ENCODE data around the gene PACS2. TPM values are rescaled to one million over a fixed set of nuclear protein-coding genes. Genes with fewer than 3 reads are reported as not detected.

Gene PACS2
- total and polyA plus RNA-seq, 2 of the 8 experiments (the other 6 are each of a cell fraction or from before 2014, with no cell fraction given) = 38.0 to 62.8 TPM

DNA sequence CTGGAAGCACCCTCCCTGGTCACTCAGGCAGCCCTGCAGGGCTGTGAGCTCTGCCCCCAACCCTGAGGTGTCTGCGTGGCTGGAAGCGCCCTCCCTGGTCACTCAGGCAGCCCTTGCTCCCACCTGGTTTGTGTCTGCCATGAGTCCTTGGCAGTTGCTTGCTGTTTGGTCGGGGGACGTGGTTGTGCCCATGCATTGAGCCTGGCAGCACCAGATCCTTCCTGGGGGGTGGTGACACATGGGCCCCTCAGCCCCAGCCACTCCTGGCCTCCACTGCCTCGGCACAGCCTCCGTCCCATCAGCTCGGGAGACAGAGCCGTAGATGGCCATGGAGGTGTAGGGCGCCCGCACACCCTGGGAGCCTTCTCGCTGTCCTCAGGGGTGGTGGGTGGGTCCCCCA is 124.6 kb downstream of the PACS2 start:
- H3K56ac ChIP-seq (replicated peaks; ENCODE audit: insufficient read length, low read depth, low read length) = no peak overlapping the region
- no peak overlapping the region for H2BK20ac ChIP-seq (ENCODE audit: low read length)
- no peaks in the 10 kb centered on the region for H3K23me2 ChIP-seq (ENCODE audit: low read depth, low read length)
- H2AK5ac ChIP-seq (ENCODE audit: low read depth, low read length) = no peak overlapping the region
- no peak overlapping the region for H3K4me3 ChIP-seq (ENCODE audit: extremely low read depth in 1 of 4, insufficient read depth in 2 of 4, low read depth in 3 of 4, low read length in 4 of 4)
- no peak overlapping the region for H2AFZ ChIP-seq (ENCODE audit: low read length)
- DNase-seq (ENCODE audit: low read depth in 1 of 2, low spot score in 2 of 2) (no peak), FAIRE-seq (no peak)
- WGBS, 2 experiments (ENCODE audit: extremely low coverage in 1 of 2, insufficient coverage in 1 of 2, insufficient read length in 1 of 2, insufficient replicate concordance in 2 of 2, low coverage in 1 of 2, low lambda C conversion rate in 2 of 2, missing lambda C conversion rate in 1 of 2) = 88% methylated on average over 5 of the region's 11 CpGs; no CpG with 5 or more reads in 1 of the 2 experiments
- no peak overlapping the region for H3K18ac ChIP-seq (ENCODE audit: extremely low read depth, low read length)
- H4K8ac ChIP-seq (ENCODE audit: extremely low read depth, insufficient read depth, low read length) = 0 out of 2 replicates have a peak overlapping the region, but pooled peaks have one; percentile 25
- H4K91ac ChIP-seq (replicated peaks; ENCODE audit: insufficient read length, low read length) = no peak overlapping the region
- H3K27me3 ChIP-seq (replicated peaks in 1 of 4; ENCODE audit: control insufficient read depth in 3 of 4, extremely low read depth in 1 of 4, insufficient read depth in 3 of 4, low read length in 3 of 4) = no peaks in the 10 kb centered on the region
- no peak overlapping the region for H2BK15ac ChIP-seq (ENCODE audit: low read length)
- H2BK120ac ChIP-seq (replicated peaks; ENCODE audit: low read depth, low read length) = no peak overlapping the region
- CTCF ChIA-PET (ENCODE audit: partially characterized antibody) = interaction anchor here (1.3 to 1.7 kb wide), 2 partner anchors 50 to 69 kb away, joined by 3 read pairs; no protein-coding TSS in a partner anchor
- no peak overlapping the region for H3K14ac ChIP-seq (ENCODE audit: insufficient read length)
- no peak overlapping the region for H2BK12ac ChIP-seq (ENCODE audit: low read depth, low read length)
- no peak overlapping the region for H4K5ac ChIP-seq (ENCODE audit: insufficient read length, low read depth, low read length)
- peaks cover 34% of the 10 kb centered on the region for H3K79me1 ChIP-seq (ENCODE audit: low read depth, low read length)
- peaks cover 36 to 53% of the 10 kb centered on the region in 2 experiments for H4K20me1 ChIP-seq (replicated peaks in 1 of 2; ENCODE audit: control insufficient read depth in 1 of 2, insufficient read depth in 2 of 2, low read length in 2 of 2)
- H3K9me3 ChIP-seq (ENCODE audit: insufficient read depth in 2 of 2, low read depth in 1 of 2, low read length in 1 of 2) = no peaks in the 10 kb centered on the region
- H3K4me2 ChIP-seq (ENCODE audit: insufficient read depth in 1 of 2, low read depth in 2 of 2, low read length in 2 of 2) = no peak overlapping the region
- H3K9ac ChIP-seq (replicated peaks in 1 of 4; ENCODE audit: extremely low read depth in 1 of 4, low read depth in 3 of 4, low read length in 3 of 4) = no peak overlapping the region
- no peak overlapping the region for H2BK5ac ChIP-seq (ENCODE audit: low read depth, low read length)
- no peak overlapping the region for H3K4ac ChIP-seq (replicated peaks; ENCODE audit: insufficient read length, low read depth, low read length)
- POLR2A ChIA-PET (ENCODE audit: partially characterized antibody) = interaction anchor here (1.5 to 1.6 kb wide), 2 partner anchors 9 to 18 kb away, joined by 3 to 5 read pairs; no protein-coding TSS in a partner anchor
- no peak overlapping the region for H3K27ac ChIP-seq (ENCODE audit: low read depth, low read length)
- peaks cover 0 to 3% (median 0%) of the 10 kb centered on the region in 4 experiments; a peak in 2 of 7 replicates for H3K4me1 ChIP-seq (replicated peaks in 1 of 4; ENCODE audit: control insufficient read depth in 3 of 4, insufficient read depth in 4 of 4, low read length in 3 of 4)
- peaks cover 0 to 10% (median 2%) of the 10 kb centered on the region in 4 experiments; a peak in 4 of 8 replicates for H3K36me3 ChIP-seq (ENCODE audit: control insufficient read depth in 2 of 4, insufficient read depth in 4 of 4, low read length in 3 of 4)
- no peak overlapping the region for H3K23ac ChIP-seq (ENCODE audit: insufficient read length)
- H3K79me2 ChIP-seq (ENCODE audit: control insufficient read depth in 1 of 2, insufficient read depth in 2 of 2, low read length in 2 of 2) = peaks cover 12 to 52% of the 10 kb centered on the region in 2 experiments
- TF ChIP-seq JUND (IDR thresholded peaks at IDR 0.05; ENCODE audit: low read length) (no peak), TAF1 (IDR thresholded peaks at IDR 0.05; ENCODE audit: low read depth, low read length) (no peak), RBBP5 (IDR thresholded peaks at IDR 0.05; ENCODE audit: borderline replicate concordance, low read depth, low read length) (no peak)

All from H1 (cell line).